ENCODE results near the gene FOS. TPM values are rescaled to one million over a fixed set of nuclear protein-coding genes. Genes with fewer than 3 reads are reported as not detected.

FOS gene
- total and polyA plus RNA-seq, 2 of the 8 experiments (the other 6 are each of a cell fraction or from before 2014, with no cell fraction given) = 50.2 to 51.8 TPM

GRCh38 chr14:75274050-75274898 is 4.4 kb upstream of the FOS start:
- H3K4me1 ChIP-seq (replicated peaks in 1 of 4; ENCODE audit: control insufficient read depth in 3 of 4, insufficient read depth in 4 of 4, low read length in 3 of 4) = peaks cover 2 to 4% (median 3%) of the 10 kb centered on the region in 4 experiments; a peak in 5 of 7 replicates
- no peak overlapping the region for H3K4me3 ChIP-seq (ENCODE audit: extremely low read depth in 1 of 4, insufficient read depth in 2 of 4, low read depth in 3 of 4, low read length in 4 of 4)
- H2BK12ac ChIP-seq (ENCODE audit: low read depth, low read length) = peak overlapping the region; percentile 5; the same call in 1 of the 2 replicates
- H3K14ac ChIP-seq (ENCODE audit: insufficient read length) = no peak overlapping the region
- no peak overlapping the region for H3K4ac ChIP-seq (replicated peaks; ENCODE audit: insufficient read length, low read depth, low read length)
- no peak overlapping the region for H4K5ac ChIP-seq (ENCODE audit: insufficient read length, low read depth, low read length)
- FAIRE-seq (no peak), DNase-seq (ENCODE audit: low read depth in 1 of 2, low spot score in 2 of 2) (no peak)
- H2AFZ ChIP-seq (ENCODE audit: low read length) = no peak overlapping the region
- H3K9me3 ChIP-seq (ENCODE audit: insufficient read depth in 2 of 2, low read depth in 1 of 2, low read length in 1 of 2) = no peaks in the 10 kb centered on the region
- H2BK120ac ChIP-seq (replicated peaks; ENCODE audit: low read depth, low read length) = no peak overlapping the region
- H3K4me2 ChIP-seq (ENCODE audit: insufficient read depth in 1 of 2, low read depth in 2 of 2, low read length in 2 of 2) = no peak overlapping the region
- H4K91ac ChIP-seq (replicated peaks; ENCODE audit: insufficient read length, low read length) = no peak overlapping the region
- H3K18ac ChIP-seq (ENCODE audit: extremely low read depth, low read length) = no peak overlapping the region
- H3K27ac ChIP-seq (ENCODE audit: low read depth, low read length) = no peak overlapping the region
- no peak overlapping the region for H3K23ac ChIP-seq (ENCODE audit: insufficient read length)
- H3K27me3 ChIP-seq (replicated peaks in 1 of 4; ENCODE audit: control insufficient read depth in 3 of 4, extremely low read depth in 1 of 4, insufficient read depth in 3 of 4, low read length in 3 of 4) = peaks cover 0 to 21% (median 8%) of the 10 kb centered on the region in 4 experiments; a peak in 5 of 7 replicates
- H2AK5ac ChIP-seq (ENCODE audit: low read depth, low read length) = no peak overlapping the region; the same call in 1 of the 2 replicates
- H2BK5ac ChIP-seq (ENCODE audit: low read depth, low read length) = no peak overlapping the region
- peaks cover 3 to 5% of the 10 kb centered on the region in 2 experiments for H4K20me1 ChIP-seq (replicated peaks in 1 of 2; ENCODE audit: control insufficient read depth in 1 of 2, insufficient read depth in 2 of 2, low read length in 2 of 2)
- H3K56ac ChIP-seq (replicated peaks; ENCODE audit: insufficient read length, low read depth, low read length) = no peak overlapping the region
- H3K79me2 ChIP-seq (ENCODE audit: control insufficient read depth in 1 of 2, insufficient read depth in 2 of 2, low read length in 2 of 2) = peaks cover 0 to 2% of the 10 kb centered on the region in 2 experiments; a peak in 1 of 4 replicates
- ChIA-PET POLR2A (ENCODE audit: partially characterized antibody) (interaction anchor here (1.1 to 14.8 kb wide), 4 partner anchors 7 to 17 kb away, joined by 3 to 351 read pairs (median 41); no protein-coding TSS in a partner anchor), CTCF (ENCODE audit: partially characterized antibody) (interaction anchor here (0.6 to 1.6 kb wide), 4 partner anchors 15 to 149 kb away, joined by 3 to 4 read pairs (median 3); no protein-coding TSS in a partner anchor)
- H4K8ac ChIP-seq (ENCODE audit: extremely low read depth, insufficient read depth, low read length) = no peak overlapping the region
- WGBS, 2 experiments (ENCODE audit: extremely low coverage in 1 of 2, insufficient coverage in 1 of 2, insufficient read length in 1 of 2, insufficient replicate concordance in 2 of 2, low coverage in 1 of 2, low lambda C conversion rate in 2 of 2, missing lambda C conversion rate in 1 of 2) = 86% methylated on average over 6 of the region's 6 CpGs; no CpG with 5 or more reads in 1 of the 2 experiments
- no peak overlapping the region for H2BK15ac ChIP-seq (ENCODE audit: low read length)
- H3K23me2 ChIP-seq (ENCODE audit: low read depth, low read length) = peaks cover 16% of the 10 kb centered on the region; the same call in 1 of the 2 replicates
- H3K36me3 ChIP-seq (ENCODE audit: control insufficient read depth in 2 of 4, insufficient read depth in 4 of 4, low read length in 3 of 4) = no peaks in the 10 kb centered on the region
- H3K79me1 ChIP-seq (ENCODE audit: low read depth, low read length) = no peaks in the 10 kb centered on the region
- H3K9ac ChIP-seq (replicated peaks in 1 of 4; ENCODE audit: extremely low read depth in 1 of 4, low read depth in 3 of 4, low read length in 3 of 4) = no peak overlapping the region
- no peak overlapping the region for H2BK20ac ChIP-seq (ENCODE audit: low read length)
- TF ChIP-seq TAF1 (IDR thresholded peaks at IDR 0.05; ENCODE audit: low read depth, low read length) = no peak
- no peak for TF ChIP-seq SAP30 (IDR thresholded peaks at IDR 0.05; ENCODE audit: insufficient read depth, insufficient replicate concordance, low read length)
- TF ChIP-seq EP300 (IDR thresholded peaks at IDR 0.05; ENCODE audit: borderline replicate concordance in 1 of 2, low read depth in 2 of 2, low read length in 2 of 2) = no peak
- no peak for TF ChIP-seq GABPA (IDR thresholded peaks at IDR 0.05; ENCODE audit: borderline replicate concordance, insufficient read depth, low read length)
- no peak for TF ChIP-seq KDM5A (IDR thresholded peaks at IDR 0.05; ENCODE audit: low read length)
- TF ChIP-seq CBX5 (IDR thresholded peaks at IDR 0.05; ENCODE audit: low read depth, low read length) = no peak
- no peak for TF ChIP-seq SUZ12 (IDR thresholded peaks at IDR 0.05; ENCODE audit: low read length)
- no peak for TF ChIP-seq JUN (IDR thresholded peaks at IDR 0.05; ENCODE audit: low read depth, low read length)
- no peak for TF ChIP-seq POLR2A (IDR thresholded peaks at IDR 0.05; ENCODE audit: control extremely low read depth in 1 of 2, low read depth in 2 of 2, low read length in 2 of 2)
- TF ChIP-seq SP4 (IDR thresholded peaks at IDR 0.05; ENCODE audit: low read length) = no peak
- no peak for TF ChIP-seq ASH2L (IDR thresholded peaks at IDR 0.05; ENCODE audit: low read length)
- no peak for TF ChIP-seq TCF12 (IDR thresholded peaks at IDR 0.05; ENCODE audit: low read depth, low read length)
